NOMO-1 treated with dmso at 0.1 percent for 144 hours (cell line): ENCODE measurements around the gene SH3BGR.

Experiments
- DNase-seq: peaks from one replicate; lab custom pipeline; 2025; ENCODE audit not compliant: unreplicated experiment; lab: John Stamatoyannopoulos, UW

SH3BGR gene

GRCh38 chr21:39511102-39511501 is 59.3 kb downstream of the SH3BGR start:
- no peak for DNase-seq

GRCh38 chr21:39513735-39514134 is 62.0 kb downstream of the SH3BGR start:
- no peak for DNase-seq

- DNase-seq = no peak
Measured at GRCh38 chr21:39515684-39516472, 64.1 kb downstream of the SH3BGR start.

GRCh38 chr21:39518055-39518846 is 66.5 kb downstream of the SH3BGR start:
- DNase-seq = peak; percentile 1

- DNase-seq = no peak
Measured at GRCh38 chr21:39518847-39519210, 67.1 kb downstream of the SH3BGR start.

- no peak for DNase-seq
Measured at GRCh38 chr21:39519835-39520234, 68.1 kb downstream of the SH3BGR start.

- DNase-seq = no peak
Measured at GRCh38 chr21:39523399-39523798, 71.6 kb downstream of the SH3BGR start.

- DNase-seq = no peak
Measured at GRCh38 chr21:39523915-39524314, 72.1 kb downstream of the SH3BGR start.

- DNase-seq = no peak
Measured at GRCh38 chr21:39525129-39525528, 73.4 kb downstream of the SH3BGR start.

GRCh38 chr21:39525601-39526000 is 73.8 kb downstream of the SH3BGR start:
- no peak for DNase-seq

- no peak for DNase-seq
Measured at GRCh38 chr21:39527067-39527595, 75.4 kb downstream of the SH3BGR start.

GRCh38 chr21:39527664-39528381 is 76.1 kb downstream of the SH3BGR start:
- no peak for DNase-seq

- DNase-seq = no peak
Measured at GRCh38 chr21:39529026-39529425, 77.3 kb downstream of the SH3BGR start.

- no peak for DNase-seq
Measured at GRCh38 chr21:39531064-39531463, 79.3 kb downstream of the SH3BGR start.

GRCh38 chr21:39531840-39532239 is 80.1 kb downstream of the SH3BGR start:
- no peak for DNase-seq

GRCh38 chr21:39533545-39534380 is 82.0 kb downstream of the SH3BGR start:
- no peak for DNase-seq

- DNase-seq = no peak
Measured at GRCh38 chr21:39535646-39536437, 84.1 kb downstream of the SH3BGR start.

- DNase-seq = no peak
Measured at GRCh38 chr21:39536835-39537234, 85.1 kb downstream of the SH3BGR start.

- DNase-seq = no peak
Measured at GRCh38 chr21:39537571-39537970, 85.8 kb downstream of the SH3BGR start.
